ENCODE data around the gene NEUROD2. TPM values are rescaled to one million over a fixed set of nuclear protein-coding genes. Genes with fewer than 3 reads are reported as not detected.
A peak's percentile ranks its signal among the peaks of the same experiment; 100 is the strongest.

NEUROD2 gene
- total and polyA plus RNA-seq, 2 experiments from 2014 or later = not detected

DNA sequence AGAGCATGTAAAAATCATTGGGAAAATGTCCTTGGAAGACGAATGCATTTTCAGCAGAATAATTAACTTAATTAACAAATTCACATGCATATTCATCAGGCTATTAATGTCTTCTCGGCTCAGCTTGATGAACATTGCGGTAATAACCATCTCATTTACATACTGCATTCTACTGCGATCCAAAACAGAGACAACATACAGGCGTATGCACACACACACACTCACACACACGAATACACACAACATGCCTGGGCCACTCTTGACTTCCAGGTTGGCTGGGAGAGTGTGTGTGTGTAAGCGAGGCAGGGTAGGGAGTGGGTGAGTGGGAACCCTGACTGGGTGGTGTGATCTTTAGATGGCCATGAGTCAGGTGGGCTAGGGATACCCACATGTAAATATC, 44.7 kb downstream of the NEUROD2 start:
- DNase-seq (ENCODE audit: low spot score) (no peak), ATAC-seq (no peak)

GRCh38 chr17:39562395-39562794, 45.3 kb downstream of the NEUROD2 start:
- H3K36me3 Mint-ChIP-seq (ENCODE audit: low read depth) = peaks cover 3% of the 10 kb centered on the region; the same call in 1 of the 3 replicates
- peaks cover 6% of the 10 kb centered on the region for H3K27me3 Mint-ChIP-seq (ENCODE audit: insufficient read depth, low read depth, poor library complexity)
- Histone ChIP-seq H3K4me3 (no peak overlapping the region), H3F3A (replicated peaks; ENCODE audit: low read depth) (peaks cover 9% of the 10 kb centered on the region; the same call in 1 of the 2 replicates), H2AFZ (no peak overlapping the region), H3K36me3 (ENCODE audit: insufficient read depth) (no peaks in the 10 kb centered on the region), H3K27me3 (ENCODE audit: insufficient read depth) (no peaks in the 10 kb centered on the region), H3K4me1 (ENCODE audit: insufficient read depth) (peaks cover 20% of the 10 kb centered on the region), H3K27ac (ENCODE audit: low read depth) (no peak overlapping the region), H3K4me2 (no peak overlapping the region), H4K20me1 (replicated peaks; ENCODE audit: insufficient read depth) (no peaks in the 10 kb centered on the region), H3K79me2 (replicated peaks; ENCODE audit: insufficient read depth) (no peaks in the 10 kb centered on the region), H3K9me2 (ENCODE audit: insufficient read depth) (no peaks in the 10 kb centered on the region)
- ATAC-seq (no peak), DNase-seq (ENCODE audit: low spot score) (no peak)
- H3K27ac Mint-ChIP-seq = no peak overlapping the region
- peaks cover 20% of the 10 kb centered on the region for H3K4me1 Mint-ChIP-seq
- no peak overlapping the region for H3K4me3 Mint-ChIP-seq
- H3K9me3 Mint-ChIP-seq = no peaks in the 10 kb centered on the region
- TF ChIP-seq JUNB (IDR thresholded peaks at IDR 0.05; ENCODE audit: unreplicated experiment) (no peak), REST (IDR thresholded peaks at IDR 0.05; ENCODE audit: unreplicated experiment) (no peak), ZNF114 (CRISPR knock-in tag; IDR thresholded peaks at IDR 0.05) (no peak)
- TF ChIP-seq, protein P1, sequence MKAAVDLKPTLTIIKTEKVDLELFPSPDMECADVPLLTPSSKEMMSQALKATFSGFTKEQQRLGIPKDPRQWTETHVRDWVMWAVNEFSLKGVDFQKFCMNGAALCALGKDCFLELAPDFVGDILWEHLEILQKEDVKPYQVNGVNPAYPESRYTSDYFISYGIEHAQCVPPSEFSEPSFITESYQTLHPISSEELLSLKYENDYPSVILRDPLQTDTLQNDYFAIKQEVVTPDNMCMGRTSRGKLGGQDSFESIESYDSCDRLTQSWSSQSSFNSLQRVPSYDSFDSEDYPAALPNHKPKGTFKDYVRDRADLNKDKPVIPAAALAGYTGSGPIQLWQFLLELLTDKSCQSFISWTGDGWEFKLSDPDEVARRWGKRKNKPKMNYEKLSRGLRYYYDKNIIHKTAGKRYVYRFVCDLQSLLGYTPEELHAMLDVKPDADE (IDR thresholded peaks at IDR 0.05) = no peak

More for the DNA sequence above, 44.7 kb downstream of the NEUROD2 start:
- no peaks in the 10 kb centered on the region for H3K36me3 ChIP-seq (ENCODE audit: insufficient read depth)
- H3K79me2 ChIP-seq (replicated peaks; ENCODE audit: insufficient read depth) = no peaks in the 10 kb centered on the region
- peaks cover 20% of the 10 kb centered on the region for H3K4me1 ChIP-seq (ENCODE audit: insufficient read depth)
- peaks cover 9% of the 10 kb centered on the region; the same call in 1 of the 2 replicates for H3F3A ChIP-seq (replicated peaks; ENCODE audit: low read depth)
- H3K4me1 Mint-ChIP-seq = peaks cover 20% of the 10 kb centered on the region
- no peak overlapping the region for H2AFZ ChIP-seq
- peaks cover 3% of the 10 kb centered on the region; the same call in 1 of the 3 replicates for H3K36me3 Mint-ChIP-seq (ENCODE audit: low read depth)
- H3K4me2 ChIP-seq = peak overlapping the region; percentile 74
- no peak overlapping the region for H3K27ac ChIP-seq (ENCODE audit: low read depth)
- no peaks in the 10 kb centered on the region for H3K27me3 ChIP-seq (ENCODE audit: insufficient read depth)
- peak overlapping the region; percentile 61; the same call in 2 of the 3 replicates for H3K4me3 Mint-ChIP-seq
- no peaks in the 10 kb centered on the region for H3K9me2 ChIP-seq (ENCODE audit: insufficient read depth)
- TF ChIP-seq STAT1 (IDR thresholded peaks at IDR 0.05; ENCODE audit: unreplicated experiment) (no peak), NANOG (IDR thresholded peaks at IDR 0.05; ENCODE audit: borderline replicate concordance) (no peak), ZNF114 (CRISPR knock-in tag; IDR thresholded peaks at IDR 0.05) (no peak), EZH2 (IDR thresholded peaks at IDR 0.05; ENCODE audit: low read depth, unreplicated experiment) (no peak), CREB1 (CRISPR knock-in tag; IDR thresholded peaks at IDR 0.05; ENCODE audit: low read depth) (no peak), CTCF (conservative IDR thresholded peaks at IDR 0.05; ENCODE audit: low read depth in 2 of 2) (no peak)
- TF ChIP-seq, protein P1 (IDR thresholded peaks at IDR 0.05) = no peak
- no peak overlapping the region for H3K27ac Mint-ChIP-seq
- H3K9me3 Mint-ChIP-seq = no peaks in the 10 kb centered on the region
- H3K4me3 ChIP-seq = no peak overlapping the region; the same call in 1 of the 2 replicates
- H3K27me3 Mint-ChIP-seq (ENCODE audit: insufficient read depth, low read depth, poor library complexity) = peaks cover 6% of the 10 kb centered on the region
- no peaks in the 10 kb centered on the region for H4K20me1 ChIP-seq (replicated peaks; ENCODE audit: insufficient read depth)
